GM12873 (cell line): ENCODE data around the gene NOC2L.

Source experiments
- TF ChIP-seq, protein P1 (sequence below): IDR thresholded peaks from 2 replicates; pipeline ENCODE4 v1.5.1; 2012; ENCODE audit warnings: low read depth, mild to moderate bottlenecking, moderate library complexity, low read length, control low read depth; ENCODE audit not compliant: insufficient read depth; ENCODE audit errors: missing control alignments

NOC2L gene

DNA sequence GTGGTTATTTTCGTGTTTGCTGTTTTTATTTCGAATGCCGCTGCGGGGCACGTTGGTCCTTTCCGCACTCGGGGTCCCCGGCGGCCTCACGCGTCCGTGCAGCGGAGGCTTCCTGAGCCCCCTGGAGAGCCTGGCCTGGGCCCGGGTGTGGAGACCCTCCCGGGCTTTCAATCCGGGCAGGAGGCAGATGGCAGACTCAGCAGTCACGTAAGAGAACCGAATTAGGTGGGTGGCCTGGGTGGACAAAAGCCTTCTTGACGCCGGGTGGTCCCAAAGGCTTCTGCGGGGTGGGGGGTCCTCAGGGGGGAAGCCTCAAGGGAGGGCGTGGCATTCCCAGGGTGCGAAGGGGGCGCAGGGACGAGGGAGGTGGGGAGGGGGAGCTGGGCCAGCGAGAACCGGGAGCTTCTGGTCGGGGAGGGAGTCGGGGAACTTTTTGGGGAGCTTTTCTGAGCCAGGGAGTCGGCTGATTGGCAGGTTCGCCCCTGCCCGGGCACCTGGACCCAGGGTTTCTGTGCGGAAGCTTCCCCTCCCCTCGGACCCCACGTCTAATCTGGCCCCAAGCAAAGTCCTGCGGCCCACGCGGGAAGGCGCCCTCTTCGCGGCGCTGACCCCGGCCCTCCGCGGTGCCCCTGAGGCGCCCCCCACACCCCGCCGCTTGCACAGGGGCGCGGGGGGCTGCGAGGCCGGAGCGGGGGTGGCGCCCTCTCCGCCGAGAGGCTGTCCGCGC lies 42.2 kb upstream of the NOC2L start:
- TF ChIP-seq, protein P1, sequence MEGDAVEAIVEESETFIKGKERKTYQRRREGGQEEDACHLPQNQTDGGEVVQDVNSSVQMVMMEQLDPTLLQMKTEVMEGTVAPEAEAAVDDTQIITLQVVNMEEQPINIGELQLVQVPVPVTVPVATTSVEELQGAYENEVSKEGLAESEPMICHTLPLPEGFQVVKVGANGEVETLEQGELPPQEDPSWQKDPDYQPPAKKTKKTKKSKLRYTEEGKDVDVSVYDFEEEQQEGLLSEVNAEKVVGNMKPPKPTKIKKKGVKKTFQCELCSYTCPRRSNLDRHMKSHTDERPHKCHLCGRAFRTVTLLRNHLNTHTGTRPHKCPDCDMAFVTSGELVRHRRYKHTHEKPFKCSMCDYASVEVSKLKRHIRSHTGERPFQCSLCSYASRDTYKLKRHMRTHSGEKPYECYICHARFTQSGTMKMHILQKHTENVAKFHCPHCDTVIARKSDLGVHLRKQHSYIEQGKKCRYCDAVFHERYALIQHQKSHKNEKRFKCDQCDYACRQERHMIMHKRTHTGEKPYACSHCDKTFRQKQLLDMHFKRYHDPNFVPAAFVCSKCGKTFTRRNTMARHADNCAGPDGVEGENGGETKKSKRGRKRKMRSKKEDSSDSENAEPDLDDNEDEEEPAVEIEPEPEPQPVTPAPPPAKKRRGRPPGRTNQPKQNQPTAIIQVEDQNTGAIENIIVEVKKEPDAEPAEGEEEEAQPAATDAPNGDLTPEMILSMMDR, result no peak

DNA sequence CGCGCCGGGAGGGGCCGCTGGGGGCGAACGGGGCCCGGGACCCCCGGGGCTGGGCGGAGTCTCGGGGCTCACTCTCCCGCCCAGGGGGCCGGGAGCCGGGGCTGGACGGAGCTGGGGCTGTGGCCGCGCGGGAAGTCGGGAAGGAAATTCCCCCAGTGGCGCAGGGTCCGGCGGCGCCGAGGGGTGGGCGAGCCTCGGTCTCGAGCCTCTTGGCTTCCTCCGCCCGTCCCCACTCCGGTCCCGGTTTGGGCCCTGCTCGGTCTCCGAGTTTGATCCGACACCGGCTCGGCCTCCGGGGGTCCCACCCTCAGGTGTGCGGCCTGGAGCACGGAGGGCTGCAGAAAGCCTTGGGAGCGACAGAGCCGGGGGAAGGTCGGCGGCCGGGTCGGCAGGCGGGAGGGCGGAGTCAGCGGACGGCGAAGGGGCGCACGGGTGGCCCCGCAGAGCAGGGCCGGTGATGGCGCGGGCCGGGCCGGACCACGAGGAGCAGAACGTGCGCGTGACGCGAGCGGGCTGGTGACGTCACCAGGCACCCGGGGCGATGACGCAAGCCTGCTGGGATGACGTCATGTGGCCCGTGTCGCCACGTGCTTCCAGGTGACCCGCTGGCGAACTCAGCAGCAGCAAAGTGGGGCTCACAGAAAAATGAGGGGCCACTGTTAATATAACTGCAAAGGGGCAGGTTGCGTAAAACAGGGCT lies 41.5 kb upstream of the NOC2L start:
- TF ChIP-seq, protein P1, result no peak

DNA sequence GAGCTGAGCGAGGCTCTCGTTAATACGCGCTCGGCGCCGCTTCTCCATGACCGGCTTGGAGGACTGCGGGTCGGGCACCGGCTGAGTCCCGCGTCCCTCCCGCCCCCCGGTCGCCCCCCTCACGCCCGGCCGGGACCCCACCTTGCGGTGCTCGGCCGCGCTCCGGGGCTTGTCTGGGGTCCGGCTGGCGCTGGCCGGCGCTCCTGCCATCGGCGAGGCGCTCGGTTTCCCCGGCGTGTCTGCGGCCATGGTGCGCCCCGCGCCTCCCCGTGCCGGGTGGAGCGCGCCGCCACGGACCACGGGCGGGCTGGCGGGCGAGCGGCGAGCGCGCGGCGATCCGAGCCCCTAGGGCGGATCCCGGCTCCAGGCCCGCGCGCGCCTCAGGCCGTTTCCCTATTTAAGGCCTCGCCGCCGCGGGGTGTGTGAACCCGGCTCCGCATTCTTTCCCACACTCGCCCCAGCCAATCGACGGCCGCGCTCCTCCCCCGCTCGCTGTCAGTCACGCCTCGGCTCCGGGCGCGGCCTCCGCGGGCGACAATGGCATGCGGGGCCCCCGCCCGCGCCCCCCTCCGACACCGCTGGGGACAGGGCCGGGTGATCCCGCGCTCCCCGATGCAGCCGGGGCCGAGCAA lies 40.8 kb upstream of the NOC2L start, which contains the start of gene HES4:
Gene HES4 (minus strand): TSS at position 373 of the 632 bp plus-strand sequence. CDS start 124 bp downstream, at position 249.
- TF ChIP-seq, protein P1, result no peak

DNA sequence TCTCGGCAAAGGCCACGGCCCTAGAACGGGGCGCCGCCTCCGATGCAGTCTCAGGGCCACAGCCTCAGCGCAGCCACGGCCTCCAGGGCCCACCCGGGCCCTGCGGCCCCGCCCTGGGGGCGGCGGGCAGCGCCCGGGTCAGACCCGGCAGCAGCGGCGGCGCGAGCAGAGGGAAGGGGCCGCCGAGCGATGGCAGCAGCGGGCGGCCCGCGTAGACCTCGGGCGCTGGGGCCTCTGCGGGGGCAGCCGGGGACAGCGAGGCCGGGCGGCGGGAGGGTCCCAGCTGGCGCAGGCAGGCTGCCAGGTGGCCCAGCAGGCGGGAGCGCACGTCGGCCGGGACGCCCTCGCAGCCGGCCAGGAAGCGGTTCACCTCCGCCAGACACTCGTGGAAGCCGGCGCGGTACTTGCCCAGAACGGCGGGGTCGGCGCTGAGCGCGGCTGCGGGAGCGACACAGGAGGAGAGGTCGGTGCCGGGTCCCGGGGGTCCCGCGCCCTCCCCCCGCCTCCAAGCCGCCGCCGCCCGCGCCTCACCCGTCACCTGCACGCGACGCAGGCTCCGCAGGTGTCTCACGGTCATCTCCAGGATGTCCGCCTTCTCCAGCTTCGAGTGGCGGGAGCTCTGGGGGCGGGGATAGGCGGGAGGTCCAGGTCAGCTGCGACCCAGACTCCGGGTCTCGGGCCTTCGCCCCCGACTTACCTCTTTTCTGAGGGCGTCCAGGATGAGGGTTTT lies 40.1 kb upstream of the NOC2L start:
- TF ChIP-seq, protein P1, result no peak

DNA sequence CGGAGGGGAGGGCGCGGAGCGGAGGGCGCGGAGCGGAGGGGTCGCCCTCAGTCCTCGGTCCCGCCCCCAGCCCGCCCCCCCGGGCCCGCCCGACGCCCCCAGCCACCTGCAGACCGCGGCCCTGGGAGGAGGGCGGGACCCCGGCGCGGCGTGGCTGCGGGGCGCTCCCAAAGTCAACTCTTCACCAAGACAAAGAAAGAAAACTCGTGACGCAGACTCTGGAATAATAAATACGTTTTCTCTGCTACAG lies 39.6 kb upstream of the NOC2L start:
- TF ChIP-seq, protein P1, result no peak

DNA sequence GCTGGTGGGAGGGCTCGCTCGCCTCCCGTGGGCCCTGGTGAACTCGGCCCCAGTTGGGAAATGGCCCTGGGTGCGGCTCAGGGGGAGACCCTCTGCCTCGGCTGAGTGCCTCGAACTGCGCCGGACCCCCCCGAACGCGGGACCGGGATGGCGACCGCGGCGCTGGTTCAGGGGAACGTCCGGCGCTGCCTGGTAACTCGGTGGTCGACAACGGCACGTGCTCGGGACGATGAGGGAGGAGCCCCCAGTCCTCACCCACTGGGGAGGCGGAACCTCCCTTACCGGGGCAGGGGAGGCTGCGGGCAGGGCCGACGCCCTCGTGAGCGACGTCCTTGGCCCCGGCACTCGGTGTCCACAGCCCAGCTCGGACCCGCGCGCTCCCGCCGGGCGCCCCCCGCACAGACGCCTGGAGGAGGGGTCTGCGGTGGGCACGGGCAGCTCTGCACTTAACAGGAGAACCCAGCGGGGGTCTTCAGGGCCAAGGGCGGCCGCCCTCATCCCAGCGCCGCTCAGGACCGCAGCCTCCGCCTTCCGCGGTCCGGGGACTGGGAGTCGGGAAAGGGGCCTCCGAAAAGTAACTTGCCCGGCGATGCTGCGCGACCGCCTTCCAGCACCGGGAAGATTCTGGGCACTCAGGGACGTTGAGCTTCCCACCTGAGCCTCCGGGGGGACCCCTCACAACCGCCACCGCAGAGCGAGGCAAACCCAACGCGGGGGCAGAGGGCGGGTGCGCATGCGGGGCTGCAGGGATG lies 39.1 kb upstream of the NOC2L start:
- TF ChIP-seq, protein P1, result no peak

DNA sequence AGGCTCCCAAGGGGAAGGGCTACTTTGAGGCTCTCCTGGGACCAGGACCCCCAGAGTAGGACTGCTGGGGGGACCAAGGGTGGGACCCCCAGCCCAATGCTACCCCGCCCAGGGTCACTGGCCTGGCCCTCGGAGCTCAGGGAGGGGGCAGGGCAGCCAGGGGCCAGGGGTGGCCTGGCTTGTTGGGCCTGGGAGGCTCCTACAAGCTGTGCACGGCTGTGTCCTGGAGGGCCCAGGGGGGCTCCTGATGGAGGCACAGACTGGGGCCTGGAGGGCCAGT lies 38.6 kb upstream of the NOC2L start:
- TF ChIP-seq, protein P1, result no peak
